Daoy (cell line): Measurements from ENCODE around the gene NAALAD2. TPM values are rescaled to one million over a fixed set of nuclear protein-coding genes. Genes with fewer than 3 reads are reported as not detected.
A peak's percentile ranks its signal among the peaks of the same experiment; 100 is the strongest.
"Not testable (repeated sequence)": the region's sequence is repeated elsewhere in the genome, so short reads cannot be mapped to it uniquely, and the experiment has no call there.

Source experiments
- DNase-seq: peaks from one replicate; pipeline ENCODE4 v3.0.0-alpha.2; 2015; ENCODE audit warnings: low read depth
- total RNA-seq: library from RNA; depleted of rRNA; stranded (reverse); fragments of >200 nt; shearing (Covaris generic); gene quantifications from 2 replicates; pipeline ENCODE4 v1.2.3, GENCODE V29; 2014

Gene NAALAD2
- total RNA-seq, 1 experiment from 2014 or later = 1.9 TPM

DNA sequence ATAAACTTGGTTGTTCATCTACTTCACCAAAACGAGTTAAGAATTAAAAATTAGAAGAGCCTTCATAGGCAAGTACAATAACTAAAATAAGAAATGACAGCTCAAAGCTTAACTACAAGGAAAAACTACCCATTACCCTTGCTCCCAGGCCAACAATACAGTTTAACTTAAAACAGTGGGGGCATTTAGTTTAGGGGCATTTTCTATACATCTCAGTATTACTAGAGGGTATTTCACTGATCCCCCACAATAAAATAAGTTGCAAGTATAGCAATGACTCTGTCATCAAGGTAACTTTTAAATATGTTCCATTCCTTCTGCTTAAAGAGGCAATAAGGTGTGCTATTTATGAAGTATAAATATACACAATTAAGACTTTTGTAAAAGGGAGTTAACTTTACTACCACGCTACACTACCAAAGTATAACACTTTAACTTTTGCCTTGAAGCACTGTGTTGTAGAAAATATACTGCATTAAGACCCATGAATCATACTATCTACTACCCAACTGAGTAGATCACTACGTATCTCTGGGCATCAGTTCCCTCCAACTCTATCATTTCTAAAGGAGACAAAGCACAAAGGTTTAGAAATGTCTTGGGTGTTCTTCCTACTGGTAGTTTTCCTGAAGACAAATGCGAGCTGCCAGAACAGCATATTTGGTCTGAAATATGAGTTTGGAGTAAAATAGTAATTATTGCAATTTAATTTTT, 58.6 kb downstream of the NAALAD2 start:
- DNase-seq = no peak

DNA sequence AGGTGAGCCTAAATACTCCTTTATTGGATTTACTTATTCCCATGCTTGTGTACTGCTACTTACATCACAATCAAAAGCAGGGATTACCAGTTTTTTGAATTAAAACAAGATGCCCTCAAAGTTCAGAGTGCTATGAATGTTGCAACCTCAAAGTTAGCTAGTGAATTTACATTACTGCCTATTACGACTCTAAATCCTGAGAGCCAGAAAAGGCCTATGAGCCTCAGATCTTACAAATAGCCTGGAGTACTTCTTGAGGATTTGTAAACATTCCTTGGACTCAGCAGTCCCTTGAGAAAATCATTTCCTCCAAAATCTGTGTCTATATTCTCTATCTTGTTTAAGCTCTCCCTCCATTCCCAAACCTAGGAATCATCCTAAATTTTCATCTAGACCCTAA, 62.9 kb downstream of the NAALAD2 start:
- DNase-seq = no peak

DNA sequence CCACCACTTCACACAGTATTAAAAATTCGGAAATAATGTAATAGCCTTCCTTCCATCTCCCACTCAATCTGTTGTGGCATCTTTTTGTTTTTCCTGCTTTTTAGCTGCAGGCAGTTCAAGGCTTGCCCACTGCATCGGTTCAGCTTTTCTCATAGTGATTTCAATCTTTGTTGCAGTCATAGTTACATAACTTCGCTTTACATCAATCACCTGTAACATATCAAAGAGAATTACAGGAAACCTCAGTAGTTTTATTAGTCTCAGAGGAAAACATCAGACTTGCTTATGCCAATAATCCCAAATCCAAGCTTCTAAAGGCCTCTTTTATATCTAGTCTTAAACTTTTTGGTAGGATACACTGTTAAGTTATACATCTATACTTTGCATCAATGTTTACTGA, 67.9 kb downstream of the NAALAD2 start:
- DNase-seq = no peak

DNA sequence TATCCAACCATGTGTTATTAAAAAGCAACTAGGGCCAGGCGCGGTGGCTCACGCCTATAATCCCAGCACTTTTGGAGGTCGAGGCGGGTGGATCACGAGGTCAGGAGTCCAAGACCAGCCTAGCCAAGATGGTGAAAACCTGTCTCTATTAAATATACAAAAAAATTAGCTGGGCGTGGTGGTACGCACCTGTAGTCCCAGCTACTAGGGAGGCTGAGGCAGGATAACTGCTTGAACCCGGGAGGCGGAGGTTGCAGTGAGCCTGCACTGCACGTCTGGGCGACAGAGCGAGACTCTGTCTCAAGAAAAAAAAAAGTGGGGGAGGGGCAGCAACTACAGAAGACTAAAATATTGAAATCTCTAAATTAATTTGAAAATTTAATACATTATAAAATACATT, 69.9 kb downstream of the NAALAD2 start:
- no peak for DNase-seq

DNA sequence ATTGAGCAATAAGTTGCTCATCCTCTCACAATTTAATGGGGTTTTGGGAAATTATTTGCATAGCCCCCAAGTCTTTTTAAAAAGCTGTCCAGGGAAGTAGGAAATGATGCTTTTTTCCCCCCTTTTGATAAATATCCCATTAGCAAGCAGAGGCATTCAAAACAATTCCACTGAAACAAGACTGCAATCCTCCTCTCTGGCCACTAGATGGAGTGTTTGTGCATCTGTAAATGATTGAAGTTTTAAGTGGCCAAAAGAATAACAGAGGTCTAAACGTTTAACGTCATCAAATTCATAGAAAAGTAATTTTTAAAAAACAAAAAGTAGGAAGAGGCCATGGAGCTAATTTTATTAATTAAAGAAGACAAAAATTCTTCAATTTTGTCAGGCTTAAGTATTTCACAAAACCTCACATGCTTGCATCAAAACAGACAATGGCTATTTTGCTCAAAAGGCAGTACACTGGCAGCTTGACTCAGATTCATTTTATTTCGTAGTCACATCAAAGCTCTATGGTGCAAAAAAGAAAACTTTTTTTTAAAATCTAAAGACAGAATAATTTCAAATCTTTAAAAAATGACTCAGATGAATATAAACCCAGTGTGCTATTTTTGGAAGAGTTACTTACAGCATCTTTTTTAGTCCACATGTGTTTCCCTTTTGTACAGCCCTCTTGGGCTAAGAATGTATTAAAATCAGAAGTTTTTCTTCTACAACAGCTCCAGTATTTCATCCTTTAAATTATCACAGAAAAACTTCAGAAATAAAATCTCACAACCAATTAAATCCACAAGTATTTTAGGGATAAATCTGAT, 70.6 kb downstream of the NAALAD2 start:
- DNase-seq = peak; percentile 15

DNA sequence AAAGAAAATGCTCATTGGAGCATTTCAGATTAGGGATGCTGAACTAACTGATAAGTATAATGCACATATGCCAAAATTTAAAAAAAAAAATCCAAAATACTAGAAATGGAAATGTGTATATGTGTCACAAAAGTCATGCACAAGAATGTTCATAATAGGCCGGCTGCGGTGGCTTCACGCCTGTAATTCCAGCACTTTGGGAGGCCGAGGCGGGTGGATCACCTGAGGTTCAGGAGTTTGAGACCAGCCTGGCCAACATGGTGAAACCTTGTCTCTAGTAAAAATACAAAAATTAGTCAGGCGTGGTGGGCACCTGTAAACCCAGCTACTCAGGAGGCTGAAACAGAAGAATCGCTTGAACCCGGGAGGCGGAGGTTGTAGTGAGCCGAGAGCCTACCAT, 73.5 kb downstream of the NAALAD2 start:
- DNase-seq = not testable (repeated sequence)

DNA sequence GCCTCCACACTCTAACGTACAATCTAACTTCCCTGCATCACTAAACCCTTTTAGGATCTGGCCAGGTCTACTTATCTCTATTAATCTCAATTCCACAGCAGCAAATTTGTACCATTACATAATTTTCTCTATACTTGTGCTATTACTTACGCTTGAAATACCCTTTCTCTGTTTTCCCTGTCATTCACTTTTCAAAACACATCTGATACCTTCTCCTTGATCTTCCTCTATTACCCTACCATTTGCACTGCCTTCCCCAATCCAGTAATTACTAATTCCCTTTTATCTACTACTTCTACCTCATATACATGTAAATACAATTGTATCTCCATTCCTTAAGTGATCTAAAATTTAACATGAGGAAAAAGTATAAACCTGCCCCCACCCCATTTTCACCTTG, 74.4 kb downstream of the NAALAD2 start:
- DNase-seq = no peak

DNA sequence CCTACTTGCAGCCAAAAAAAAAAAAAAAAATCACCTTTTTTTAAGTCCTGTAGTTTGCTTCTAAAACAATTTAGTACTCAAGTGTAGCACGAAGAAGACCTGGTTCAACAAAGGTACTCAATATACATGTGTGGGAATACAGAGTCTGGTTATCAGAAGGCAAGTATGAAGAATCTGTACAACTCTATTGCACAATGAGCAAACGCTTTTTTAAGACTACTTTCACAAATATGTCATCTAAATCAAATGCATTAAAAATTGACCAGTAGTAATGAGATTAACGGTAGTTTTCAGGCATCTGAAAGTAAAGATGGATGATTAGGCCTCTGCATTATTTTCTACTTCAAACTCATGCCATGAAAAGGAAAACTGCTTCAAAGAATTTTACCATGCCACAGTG, 78.9 kb downstream of the NAALAD2 start:
- no peak for DNase-seq

DNA sequence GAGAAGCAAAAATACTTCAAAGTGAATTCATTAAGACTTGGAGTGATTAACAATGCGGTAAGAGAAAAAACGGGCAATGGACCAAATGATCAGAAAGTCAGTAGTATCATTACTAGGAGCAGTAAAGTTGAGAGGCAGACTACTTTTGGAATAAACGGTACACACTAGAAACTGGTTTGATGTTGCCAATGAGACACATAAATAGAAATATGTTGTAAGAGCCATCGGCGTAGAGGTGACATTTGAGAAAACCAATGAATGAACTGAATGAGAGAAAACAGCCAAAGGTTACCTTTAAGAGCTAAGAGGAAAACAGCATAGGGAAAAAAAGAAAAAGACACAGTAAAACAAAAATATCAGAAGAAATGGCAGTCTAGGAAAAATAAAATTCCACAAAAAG, 82.1 kb downstream of the NAALAD2 start:
- no peak for DNase-seq

DNA sequence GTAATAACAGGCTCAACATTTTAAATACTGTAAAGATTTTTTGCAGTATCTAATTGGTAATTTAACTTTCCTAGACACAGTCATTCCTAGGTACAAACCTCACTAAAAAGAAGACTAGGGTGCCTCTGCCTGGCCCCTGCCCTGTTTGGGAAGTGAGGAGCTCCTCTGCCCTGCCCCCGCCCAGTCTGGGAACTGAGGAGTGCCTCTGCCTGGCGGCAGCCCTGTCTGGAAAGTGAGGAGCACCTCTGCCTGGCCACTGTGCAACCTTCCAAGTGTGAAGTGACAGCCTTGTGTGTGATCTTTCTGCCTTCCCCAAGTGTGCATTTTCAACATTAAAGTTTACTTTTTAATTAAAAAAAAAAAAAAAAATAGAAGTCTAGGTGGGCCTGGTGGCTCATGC, 84.1 kb downstream of the NAALAD2 start:
- no peak for DNase-seq

DNA sequence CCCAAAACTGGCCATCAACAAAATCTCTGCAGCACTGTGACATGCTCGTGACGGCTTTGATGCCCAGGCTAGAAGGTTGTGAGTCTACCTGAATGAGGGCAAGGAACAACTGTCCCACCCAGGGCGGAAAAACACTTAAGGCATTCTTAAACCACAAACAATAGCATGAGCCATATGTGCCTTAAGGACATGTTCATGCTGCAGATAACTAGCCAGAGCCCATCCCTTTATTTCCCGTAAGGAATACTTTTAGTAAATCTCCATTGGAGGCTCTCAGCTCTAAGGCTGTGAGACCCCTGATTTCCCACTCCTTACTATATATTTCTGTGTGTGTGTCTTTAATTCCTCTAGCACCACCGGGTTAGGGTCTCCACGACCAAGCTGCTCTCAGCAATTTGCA, 85.0 kb downstream of the NAALAD2 start:
- no peak for DNase-seq

DNA sequence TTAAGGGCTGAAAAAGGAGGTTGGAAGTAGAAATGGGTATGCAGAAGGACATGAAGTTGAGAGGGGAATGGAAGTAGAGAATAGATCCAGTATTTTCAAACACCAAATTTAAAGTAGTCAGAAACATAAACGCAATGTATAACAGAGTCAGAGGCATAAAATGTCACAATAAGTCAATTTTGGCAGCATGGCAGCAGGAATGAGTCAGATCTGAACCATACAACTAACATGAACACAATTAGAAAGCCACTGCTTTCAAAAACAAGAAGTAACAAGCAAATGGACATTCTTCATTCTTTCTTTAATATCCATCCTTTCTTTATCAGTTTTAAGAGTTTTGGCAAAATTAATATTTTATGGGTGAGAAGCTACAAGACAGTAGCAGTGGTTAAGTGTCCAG, 85.9 kb downstream of the NAALAD2 start:
- DNase-seq = no peak

DNA sequence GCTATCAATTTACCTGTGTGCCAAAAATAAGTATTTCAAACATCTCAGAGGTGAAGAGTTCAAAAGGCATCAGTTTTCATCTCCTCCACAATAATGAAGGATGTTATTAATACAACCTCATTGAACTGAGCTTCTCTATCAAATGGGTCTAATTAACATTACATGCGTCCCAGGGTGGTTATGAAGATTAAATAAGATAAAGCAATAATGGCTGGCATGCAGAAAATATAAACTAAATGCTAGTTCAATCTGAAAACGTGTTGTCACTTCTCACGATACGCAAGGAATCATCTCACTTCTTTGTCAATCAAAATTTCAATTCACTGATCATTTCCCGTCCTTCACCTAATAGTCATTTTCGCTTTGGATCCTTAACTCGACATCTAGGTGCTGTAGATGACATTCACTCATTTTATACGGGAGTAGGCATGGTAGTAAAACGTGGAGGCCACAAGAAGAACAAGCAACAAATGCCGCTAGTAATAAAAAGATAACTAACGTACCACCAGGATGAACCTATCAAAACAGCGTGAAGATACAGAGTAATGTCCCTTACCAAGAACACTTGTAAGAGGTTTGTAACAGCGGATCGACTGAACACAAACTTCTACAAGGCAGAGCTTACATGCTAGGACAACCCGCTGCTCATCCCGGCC, 87.5 kb downstream of the NAALAD2 start:
- no peak for DNase-seq

DNA sequence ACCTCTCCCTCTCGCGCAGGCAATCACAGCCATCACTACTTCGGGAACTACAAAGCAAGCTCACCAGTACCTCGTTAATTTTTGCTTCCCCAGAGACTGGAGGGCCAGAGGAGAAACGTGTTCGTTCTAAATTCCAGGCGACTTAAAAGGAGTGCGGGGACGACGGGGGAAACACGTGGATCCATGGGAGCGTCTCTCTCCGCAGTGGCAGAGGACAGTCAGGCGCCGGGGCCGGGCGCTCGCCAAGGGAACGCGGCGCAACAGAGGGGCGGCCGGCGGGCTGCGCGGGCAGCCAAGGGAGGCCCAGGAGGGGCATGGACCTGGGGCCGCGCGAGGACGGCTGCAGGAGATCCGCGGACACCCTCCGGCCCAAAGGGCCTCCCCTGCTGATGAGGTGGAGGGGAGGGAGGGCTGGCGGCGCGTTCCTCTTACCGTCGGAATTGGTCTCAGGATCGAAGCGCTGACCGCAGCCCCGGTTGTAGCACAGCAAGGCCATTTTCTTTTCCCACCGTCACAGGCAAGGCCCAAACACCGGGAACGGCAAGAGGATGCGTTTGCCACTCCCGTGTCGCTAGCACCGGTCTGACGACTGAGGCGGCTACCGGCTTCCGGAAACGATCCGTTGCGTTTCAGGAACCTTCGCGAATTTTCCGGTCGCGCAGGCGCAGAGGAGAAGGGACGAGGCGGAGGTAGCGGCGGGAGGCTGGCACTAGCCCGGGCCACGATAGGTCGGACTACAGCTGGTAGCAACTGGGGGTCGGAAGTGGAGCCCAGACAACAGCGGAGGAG, 88.2 kb downstream of the NAALAD2 start, which contains the start of gene CHORDC1:
CHORDC1 (minus strand) TSS at position 591 of the 789 bp plus-strand sequence; CDS start at position 496, 95 bp downstream.
- DNase-seq = peak; percentile 90

DNA sequence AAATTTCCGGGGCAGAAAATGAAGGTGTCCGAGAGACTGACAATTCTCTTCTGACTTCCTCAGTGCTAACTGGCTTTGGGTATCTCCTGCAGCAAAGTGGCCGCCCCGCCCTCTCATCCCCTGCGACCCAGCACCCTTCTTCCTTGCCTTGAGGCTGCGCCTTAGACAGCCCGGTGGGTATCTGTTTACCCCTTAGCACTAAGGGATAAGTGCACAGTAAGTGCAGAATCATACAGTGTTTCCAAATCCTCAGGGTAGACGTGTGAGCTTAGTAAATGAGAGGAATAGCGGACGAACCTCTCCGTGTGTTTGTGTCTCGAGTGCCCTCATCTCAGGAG, 88.8 kb downstream of the NAALAD2 start:
- DNase-seq = no peak

DNA sequence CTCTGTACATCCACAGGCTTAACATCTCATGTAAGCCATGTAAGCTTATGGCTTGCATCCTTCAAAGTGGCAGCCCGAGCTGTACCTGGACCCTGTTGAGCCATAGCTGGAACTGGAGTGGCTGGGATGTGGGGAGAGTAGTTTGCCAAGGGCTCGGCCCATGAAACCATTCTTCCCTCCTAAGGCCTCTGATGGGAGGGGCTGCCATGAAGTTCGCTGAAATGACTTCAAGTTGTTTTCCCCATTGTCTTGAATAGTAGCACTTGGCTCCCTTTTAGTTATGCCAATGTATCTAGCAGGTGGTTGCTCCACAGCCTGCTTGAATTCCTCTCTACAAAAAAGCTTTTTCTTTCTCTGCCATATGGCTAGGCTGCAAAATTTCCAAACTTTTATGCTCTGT, 93.6 kb downstream of the NAALAD2 start:
- DNase-seq = no peak

DNA sequence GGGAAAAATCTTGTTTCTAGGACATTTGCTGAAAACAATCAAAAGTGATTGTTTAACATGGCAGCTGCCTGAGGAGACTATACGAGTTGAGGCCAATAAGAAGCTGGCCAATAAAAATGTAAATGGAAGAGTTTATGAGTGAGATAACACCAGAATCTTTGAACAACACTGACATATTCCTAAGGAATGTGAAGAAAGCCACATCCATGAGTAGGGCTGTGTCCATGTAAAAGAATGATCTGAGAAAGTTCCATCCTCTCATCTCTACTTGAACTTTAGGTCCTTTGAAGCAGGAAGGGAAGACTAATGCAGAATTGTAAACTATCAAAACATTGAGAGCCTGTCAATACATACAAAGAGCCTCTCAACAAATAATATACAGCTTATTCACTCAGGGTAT, 95.3 kb downstream of the NAALAD2 start:
- DNase-seq = no peak

DNA sequence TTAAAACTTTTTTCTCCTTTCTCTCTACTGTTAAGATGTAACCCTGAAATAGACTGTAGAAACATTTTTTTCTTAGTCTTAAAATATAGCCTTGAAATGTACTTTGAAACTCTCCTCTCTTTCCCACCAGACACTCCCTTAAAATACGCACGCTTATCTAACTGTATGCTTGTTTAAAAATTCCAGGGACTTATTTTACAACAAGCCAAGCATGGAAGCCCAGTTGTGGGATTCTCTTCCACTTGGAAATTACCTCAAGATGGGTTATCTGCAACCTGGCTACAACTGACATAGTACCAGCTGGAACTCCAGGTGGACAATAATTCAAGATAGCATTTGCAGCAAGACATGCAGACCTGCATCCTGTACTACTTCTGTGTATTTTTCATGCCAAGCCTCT, 100.5 kb downstream of the NAALAD2 start:
- DNase-seq = no peak

DNA sequence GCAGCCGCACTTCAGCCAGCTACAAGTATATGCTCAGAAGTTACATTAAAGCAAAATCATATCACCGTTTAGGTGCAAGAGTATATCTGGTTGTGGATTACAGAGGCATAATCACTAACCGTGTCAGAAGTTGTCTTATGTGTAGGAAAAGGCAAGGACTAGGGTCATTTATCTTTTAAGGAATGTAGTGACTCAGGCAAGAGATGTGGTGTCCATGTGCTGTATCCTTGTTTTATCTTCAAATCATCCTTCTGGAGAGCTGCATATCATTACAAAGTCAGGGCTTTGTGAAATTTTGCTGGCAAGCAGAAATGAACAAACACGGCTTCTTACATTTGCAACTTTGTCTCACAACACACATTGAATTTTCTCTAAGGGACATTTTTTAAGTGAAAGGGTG, 101.1 kb downstream of the NAALAD2 start:
- DNase-seq = no peak

DNA sequence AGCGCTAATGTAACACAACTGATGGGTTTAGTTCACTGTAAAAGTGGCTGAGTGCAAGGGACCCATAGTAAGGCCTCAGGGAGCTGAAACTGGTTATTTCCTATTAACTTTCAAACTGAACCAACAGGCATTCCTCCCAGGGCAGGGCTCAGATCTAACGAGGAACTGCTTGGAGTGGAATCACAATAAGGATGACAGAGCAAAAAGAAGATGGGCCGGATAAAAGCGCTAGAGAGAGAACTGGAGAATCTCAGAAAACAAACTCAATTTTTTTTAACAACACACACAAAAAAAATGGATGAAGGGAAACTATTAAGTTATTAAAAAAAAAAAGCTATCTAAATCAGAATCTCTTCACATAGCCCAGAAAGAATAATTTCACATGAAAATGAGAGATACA, 102.5 kb downstream of the NAALAD2 start:
- no peak for DNase-seq

DNA sequence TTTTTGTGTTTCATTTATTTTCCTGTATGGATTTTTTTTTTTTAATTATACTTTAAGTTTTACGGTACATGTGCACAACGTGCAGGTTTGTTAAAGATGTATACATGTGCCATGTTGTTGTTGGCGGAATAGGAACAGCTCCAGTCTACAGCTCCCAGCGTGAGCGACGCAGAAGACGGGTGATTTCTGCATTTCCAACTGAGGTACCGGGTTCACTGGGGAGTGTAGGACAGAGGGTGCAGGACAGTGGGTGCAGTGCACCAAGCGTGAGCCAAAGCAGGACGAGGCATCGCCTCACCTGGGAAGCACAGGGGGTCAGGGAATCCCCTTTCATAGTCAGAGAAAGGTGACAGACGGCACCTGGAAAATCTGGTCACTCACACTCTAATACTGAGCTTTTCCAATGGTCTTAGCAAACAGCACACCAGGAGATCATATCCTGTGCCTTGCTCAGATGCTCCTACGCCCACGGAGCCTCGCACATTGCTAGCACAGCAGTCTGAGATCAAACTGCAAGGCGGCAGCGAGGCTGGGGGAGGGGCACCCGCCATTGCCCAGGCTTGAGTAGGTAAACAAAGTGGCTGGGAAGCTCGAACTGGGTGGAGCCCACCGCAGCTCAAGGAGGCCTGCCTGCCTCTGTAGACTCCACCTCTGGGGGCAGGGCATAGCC, 105.6 kb downstream of the NAALAD2 start:
- not testable (repeated sequence) for DNase-seq
